NCI-H2081 (cell line): ENCODE measurements around the gene EIF4E1B.
A peak's percentile ranks its signal among the peaks of the same experiment; 100 is the strongest.

Experiments used
- DNase-seq, 2 experiments: peaks; one replicate each; lab custom pipeline; 2025; lab: John Stamatoyannopoulos, UW

EIF4E1B gene

GRCh38 chr5:176627582-176627981 is 2.9 kb upstream of the EIF4E1B start:
- DNase-seq, result no peak

DNA sequence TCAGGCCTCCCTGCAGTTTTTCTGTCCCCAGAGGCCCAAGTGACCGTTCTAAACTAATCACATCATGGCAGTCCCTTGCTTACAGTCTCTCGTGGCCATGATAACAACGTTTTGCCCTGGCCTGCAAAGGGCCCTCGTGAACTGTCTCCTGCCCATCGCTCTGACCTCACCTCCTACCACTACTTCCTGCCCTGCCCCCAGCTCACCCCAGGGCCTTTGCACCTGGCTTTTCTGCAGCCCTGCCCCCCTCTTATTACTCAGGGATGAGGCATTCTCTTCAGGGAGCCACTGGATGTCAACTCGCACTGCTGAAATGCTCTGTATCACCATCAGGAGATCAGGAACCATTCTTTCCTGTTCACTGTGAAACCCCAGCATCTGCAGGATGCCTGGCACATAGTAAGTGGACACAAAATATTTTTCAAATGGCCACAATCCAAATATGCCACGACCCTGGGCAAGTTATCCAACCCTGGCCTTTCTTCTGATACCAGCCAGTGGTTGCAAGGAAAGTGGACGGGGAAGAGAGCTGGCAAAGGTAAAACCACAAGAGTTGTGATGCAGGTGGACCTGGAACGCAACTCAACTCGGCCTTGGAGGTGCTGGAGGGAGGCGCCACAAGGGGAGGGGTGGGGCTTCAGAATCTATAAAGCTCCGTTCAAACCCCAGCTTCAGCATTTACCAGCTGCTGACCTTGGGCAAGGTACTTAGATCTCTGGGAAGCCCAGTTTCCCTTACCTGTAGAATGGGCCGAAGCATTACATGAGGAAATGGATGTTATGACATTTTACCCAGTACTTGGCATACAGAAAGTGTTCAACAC is 1.9 kb upstream of the EIF4E1B start:
- no peak for DNase-seq

DNA sequence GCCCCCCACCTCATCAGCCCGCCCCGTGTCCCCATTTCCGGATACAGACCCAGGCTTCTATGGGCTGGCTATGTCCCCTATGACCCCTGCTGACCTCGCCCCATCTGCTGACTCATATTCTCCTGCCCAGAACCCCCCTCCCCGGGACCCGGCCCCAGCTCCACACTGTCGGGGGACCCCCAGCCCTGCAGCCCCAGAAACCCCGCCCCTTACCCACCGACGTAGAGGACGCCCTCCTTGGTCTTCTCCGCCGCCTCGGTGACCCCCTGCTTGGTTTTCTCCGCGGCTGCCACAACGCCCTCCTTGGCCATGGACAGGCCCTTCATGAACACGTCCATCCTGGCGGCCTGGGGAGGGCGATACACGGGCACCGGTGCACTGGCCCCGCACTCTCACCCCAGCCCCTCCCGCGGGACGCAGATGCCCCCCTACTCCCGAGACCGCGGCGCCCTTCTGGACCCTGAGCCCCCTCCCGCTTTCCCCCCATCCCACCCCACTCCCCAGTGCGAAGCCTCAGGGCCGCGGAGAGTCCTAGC is 1.1 kb upstream of the EIF4E1B start:
- DNase-seq, result no peak

DNA sequence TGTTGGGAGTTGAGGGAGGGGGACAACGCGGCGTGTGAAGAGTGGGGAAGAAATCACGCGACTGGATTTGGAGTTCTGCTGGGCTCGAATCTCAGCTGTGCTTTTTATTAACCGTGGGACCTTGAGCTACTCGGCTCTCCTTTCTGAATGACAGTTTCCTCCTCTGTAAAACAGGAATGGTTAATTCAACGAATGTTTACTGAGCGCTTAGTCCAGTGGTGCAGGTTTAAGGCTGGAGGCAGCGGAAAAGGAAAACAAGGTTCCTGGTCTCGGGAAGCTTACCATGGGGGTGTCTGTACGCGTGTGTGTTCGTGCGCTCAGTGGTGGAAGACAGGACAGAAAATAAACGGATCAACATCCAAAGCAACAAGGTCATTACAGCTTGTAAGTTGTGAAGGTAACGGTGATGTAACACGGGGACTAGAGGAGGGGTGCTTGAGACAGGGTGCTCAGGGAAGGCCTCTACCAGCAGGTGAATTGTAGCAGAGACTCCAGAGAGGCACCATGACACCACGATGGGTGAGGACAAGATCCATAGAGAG is 277 bp downstream of the EIF4E1B start:
- no peak for DNase-seq

DNA sequence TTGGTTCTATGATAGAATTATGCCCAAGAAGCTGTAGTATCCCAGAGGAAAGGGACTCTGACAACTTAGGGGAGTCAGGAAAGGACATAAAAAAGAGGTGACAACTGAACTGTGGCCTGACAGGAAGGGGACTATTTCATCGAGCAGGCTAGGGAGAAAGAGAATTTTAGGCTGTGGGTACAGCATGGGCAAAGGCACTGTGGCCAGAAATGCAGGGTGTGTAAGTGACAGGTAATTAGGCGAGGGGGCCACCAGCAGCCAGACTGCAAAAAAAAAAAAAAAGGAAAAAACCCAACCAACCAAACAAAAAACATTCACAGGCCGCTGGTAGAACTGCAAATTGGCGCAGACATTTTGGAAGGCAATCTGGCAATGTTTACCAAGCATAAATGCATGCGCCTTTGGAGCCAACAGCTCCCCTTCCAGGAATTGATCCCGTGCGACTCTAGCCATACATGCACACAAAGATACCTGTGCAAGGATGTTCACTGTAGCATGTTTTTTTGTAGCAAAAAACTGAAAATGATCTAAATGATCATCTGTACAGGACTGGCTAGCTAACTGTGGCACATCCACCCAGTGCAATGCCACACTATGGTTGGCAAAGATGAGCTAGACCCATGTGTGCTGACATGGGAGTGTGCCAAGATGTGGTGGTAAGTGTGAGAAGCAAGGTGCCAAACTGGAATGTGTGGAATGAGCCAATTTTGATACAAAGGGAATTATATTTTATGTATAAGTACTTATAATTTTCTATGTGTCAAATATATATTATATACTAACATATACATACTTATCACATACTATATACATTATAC is 1.1 kb downstream of the EIF4E1B start:
- peak; percentile 19 to 50 for DNase-seq

GRCh38 chr5:176632745-176633144 is 2.3 kb downstream of the EIF4E1B start:
- no peak for DNase-seq

DNA sequence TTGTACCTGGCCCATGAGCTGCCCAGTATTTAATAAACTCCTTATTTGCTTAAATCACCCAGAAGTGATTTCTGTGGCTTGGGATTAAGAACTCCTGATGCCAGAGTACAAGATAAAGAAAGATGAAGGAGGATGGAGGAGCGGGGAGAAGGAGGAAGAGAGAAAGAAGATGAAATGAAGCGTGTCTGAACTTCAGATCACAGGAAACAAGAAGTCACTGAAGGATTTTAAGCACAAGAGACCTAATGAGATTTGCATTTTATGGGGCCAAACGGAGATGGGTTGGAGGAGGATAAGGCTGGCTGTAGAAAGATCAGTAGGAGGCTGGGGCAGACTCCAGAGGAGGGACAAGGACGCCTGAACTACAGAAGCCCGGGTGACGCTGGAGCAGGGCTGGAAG is 3.1 kb downstream of the EIF4E1B start:
- no peak for DNase-seq

- DNase-seq, result no peak
Observed at GRCh38 chr5:176636426-176636825, 6.0 kb downstream of the EIF4E1B start.

DNA sequence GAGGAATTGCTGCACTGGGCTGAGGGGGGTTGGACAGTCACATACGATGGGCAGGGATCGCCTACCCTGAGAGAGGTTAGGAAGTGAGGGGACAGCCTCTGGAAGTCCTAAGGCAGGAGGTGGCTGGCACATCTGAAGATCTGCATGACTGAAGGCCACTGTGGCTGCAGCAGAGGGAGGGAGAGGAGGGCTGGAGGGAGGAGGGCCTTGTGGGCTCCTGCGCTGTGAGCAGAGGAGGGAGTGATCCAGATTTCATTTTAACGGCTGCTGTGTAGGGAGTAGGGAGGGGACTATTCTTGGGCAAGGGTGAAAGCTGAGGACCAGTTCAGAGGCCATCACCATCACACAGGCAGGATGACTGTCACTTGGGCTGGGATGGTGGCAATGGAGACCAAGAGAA is 7.1 kb downstream of the EIF4E1B start:
- DNase-seq, result no peak

GRCh38 chr5:176638437-176638836 is 8.0 kb downstream of the EIF4E1B start:
- DNase-seq, result no peak

- no peak for DNase-seq
Observed at GRCh38 chr5:176639208-176639607, 8.7 kb downstream of the EIF4E1B start.

- DNase-seq, result peak; percentile 35 to 38
Observed at GRCh38 chr5:176639981-176640380, 9.5 kb downstream of the EIF4E1B start.

DNA sequence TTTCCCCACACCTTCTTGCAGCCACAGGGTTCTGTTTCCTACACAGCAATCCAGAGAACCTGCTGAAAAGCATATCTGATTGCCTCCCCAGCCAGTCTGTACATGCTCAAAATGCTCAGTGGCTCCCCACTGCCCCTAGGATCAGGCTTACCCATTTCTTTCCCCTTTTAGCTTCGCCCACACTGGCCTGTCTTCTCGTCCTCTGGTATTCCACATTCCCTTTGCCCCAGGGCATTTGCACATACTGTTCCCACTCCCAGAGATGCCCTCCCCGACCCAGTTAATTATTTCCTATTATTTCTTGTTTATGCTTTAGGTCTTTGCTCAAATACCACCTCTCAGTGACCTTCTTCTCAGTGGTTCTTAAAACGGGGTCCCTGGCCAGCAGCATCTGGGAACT is 10.1 kb downstream of the EIF4E1B start:
- DNase-seq, result no peak

- DNase-seq, result no peak
Observed at GRCh38 chr5:176642675-176643490, 12.4 kb downstream of the EIF4E1B start.

DNA sequence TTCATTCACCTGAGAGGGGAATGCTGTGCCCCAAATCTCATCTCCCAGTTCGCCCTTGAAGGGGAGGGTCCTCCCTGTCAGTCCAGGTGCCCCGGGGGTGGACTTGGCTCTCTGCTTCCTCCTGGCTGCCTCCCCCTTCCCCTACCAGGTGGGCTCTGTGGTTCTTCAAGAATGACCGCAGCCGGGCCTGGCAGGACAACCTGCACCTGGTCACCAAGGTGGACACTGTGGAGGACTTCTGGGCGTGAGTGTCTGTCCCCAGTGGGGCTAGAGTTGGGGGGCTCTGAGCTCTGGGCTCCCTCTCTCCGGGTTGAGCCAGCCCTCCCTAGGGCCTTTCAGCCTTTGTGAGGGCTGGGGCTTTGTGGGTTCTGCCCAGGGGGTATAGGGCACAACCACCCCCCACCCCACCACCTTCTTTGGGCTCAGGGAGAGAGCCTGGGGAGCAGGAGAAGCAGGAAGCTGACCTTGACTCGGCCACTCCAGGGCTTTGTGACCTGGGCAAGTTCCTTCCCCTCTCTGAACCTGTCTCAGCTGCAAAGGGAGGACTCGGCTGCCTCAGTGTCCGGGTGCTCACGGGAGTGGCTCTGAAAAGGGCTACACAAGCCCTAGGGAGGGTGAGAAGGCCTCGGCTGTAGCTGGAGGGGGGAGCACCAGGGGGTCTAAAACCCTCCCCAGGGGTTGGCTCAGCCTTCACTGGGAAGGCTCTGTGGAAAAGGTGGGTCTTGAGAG is 13.2 kb downstream of the EIF4E1B start:
- no peak for DNase-seq

GRCh38 chr5:176644294-176644693 is 13.8 kb downstream of the EIF4E1B start:
- no peak for DNase-seq

DNA sequence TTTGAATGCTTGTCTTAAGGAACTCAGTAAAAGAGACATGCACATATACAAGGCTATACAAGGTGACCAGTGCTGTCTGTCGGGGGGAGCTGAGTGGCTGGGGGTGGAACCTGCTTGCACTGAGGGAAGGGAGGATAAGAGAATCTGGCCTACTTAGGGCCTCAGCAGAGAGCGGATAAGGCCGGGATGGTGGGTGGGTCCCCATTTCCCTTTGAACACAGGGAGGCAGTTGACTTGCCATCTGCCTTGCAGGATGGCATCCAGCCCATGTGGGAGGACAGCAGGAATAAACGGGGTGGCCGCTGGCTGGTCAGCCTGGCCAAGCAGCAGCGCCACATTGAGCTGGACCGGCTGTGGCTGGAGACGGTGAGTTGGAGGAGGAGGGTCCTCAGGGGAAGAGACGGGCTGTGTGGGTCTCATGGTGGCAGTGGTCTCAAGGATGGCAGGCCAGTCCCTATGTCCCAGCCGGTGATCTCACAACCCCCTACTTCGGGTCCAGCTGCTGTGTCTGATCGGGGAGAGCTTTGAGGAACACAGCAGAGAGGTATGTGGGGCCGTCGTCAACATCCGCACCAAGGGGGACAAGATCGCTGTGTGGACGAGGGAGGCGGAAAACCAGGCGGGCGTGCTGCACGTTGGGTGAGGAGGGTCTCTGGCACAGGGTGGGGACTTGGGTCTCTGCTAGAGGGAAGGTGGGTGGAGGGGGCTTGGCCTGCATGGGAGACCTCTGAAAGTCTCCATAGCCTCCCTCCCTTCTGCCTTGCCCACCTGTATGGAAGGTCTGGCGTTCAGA is 14.6 kb downstream of the EIF4E1B start:
- no peak for DNase-seq

- no peak for DNase-seq
Observed at GRCh38 chr5:176646049-176646706, 15.7 kb downstream of the EIF4E1B start.

DNA sequence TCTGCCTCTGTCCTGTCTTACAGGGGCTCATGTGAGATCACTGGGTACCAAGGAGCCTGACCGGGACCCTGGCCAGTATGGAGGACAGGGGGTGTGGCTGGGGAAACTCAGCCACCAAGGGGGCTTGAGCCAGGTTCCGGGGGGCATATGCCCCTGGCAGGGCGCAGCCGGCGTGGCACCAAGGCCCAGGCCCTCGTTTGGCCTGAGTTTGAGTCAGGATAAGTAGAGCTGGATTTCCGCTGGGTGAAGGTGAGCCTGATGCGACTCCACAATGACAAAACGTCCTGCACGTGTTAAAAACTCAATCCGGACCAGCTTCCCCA is 16.2 kb downstream of the EIF4E1B start:
- DNase-seq, result no peak
